HEK293 (cell line): ENCODE results near the gene MAST2.

ENCODE experiments used
- CTCF ChIA-PET: fragments of 350-600 bp; formaldehyde crosslinking; extraction: SDS; loops from one replicate; lab custom pipeline; 2021; ENCODE audit warnings: antibody characterized with exemption; lab: Yijun Ruan, JAX
- POLR2A ChIA-PET: fragments of 300-600 bp; formaldehyde crosslinking; extraction: SDS; loops from one replicate; lab custom pipeline; 2020; ENCODE audit warnings: antibody characterized with exemption, inconsistent platforms; lab: Yijun Ruan, JAX
- H3K27ac ChIP-seq: fragments of 200-500 bp; sonication (Bioruptor generic); 2 replicates; pipeline ENCODE4 v1.5.1; 2014; ENCODE audit warnings: low read depth, low read length, control low read depth, inconsistent platforms; ENCODE audit errors: extremely low read depth
- H3K36me3 ChIP-seq, 2 experiments: fragments of 200-500 bp in 1 of 2; sonication (Bioruptor generic) in 1 of 2; 1 replicate in 1 of 2; 2 replicates in 1 of 2; pipeline ENCODE4 v1.5.1; 2014 to 2017; ENCODE audit warnings: inconsistent platforms in 2 of 2, low read length in 2 of 2; ENCODE audit not compliant: control insufficient read depth in 2 of 2, insufficient read depth in 1 of 2
- H3K4me1 ChIP-seq: fragments of 200-500 bp; sonication (Bioruptor generic); 2 replicates; pipeline ENCODE4 v1.5.1; 2014; ENCODE audit warnings: mild to moderate bottlenecking, low read length, inconsistent platforms; ENCODE audit not compliant: control insufficient read depth, insufficient read depth
- H3K4me3 ChIP-seq: 2 replicates; pipeline ENCODE4 v1.5.1; 2011; ENCODE audit warnings: low read depth, mild to moderate bottlenecking, control low read depth, low read length, moderate library complexity
- H3K9me3 ChIP-seq: fragments of 200-500 bp; sonication (Bioruptor generic); 2 replicates; pipeline ENCODE4 v1.5.1; 2014; ENCODE audit warnings: low read depth, low read length, inconsistent platforms; ENCODE audit not compliant: control insufficient read depth, insufficient read depth
- ATF2 ChIP-seq: fragments of 450-650 bp; formaldehyde crosslinking; IDR thresholded peaks from 2 replicates; pipeline ENCODE4 v1.5.1; 2016; ENCODE audit warnings: missing biosample characterization, missing genetic modification characterization, low read depth
- KLF9 ChIP-seq: fragments of 450-650 bp; formaldehyde crosslinking; IDR thresholded peaks from 2 replicates; pipeline ENCODE4 v1.5.1; 2016; ENCODE audit warnings: missing biosample characterization, missing genetic modification characterization, low read depth
- PRDM10 ChIP-seq: fragments of 450-650 bp; formaldehyde crosslinking; IDR thresholded peaks from 2 replicates; pipeline ENCODE4 v1.5.1; 2016; ENCODE audit warnings: missing biosample characterization, missing genetic modification characterization
- PRDM4 ChIP-seq: fragments of 450-650 bp; formaldehyde crosslinking; IDR thresholded peaks from 2 replicates; pipeline ENCODE4 v1.5.1; 2017; ENCODE audit warnings: missing biosample characterization, missing genetic modification characterization
- SCRT1 ChIP-seq: fragments of 450-650 bp; formaldehyde crosslinking; IDR thresholded peaks from 2 replicates; pipeline ENCODE4 v1.5.1; 2016; ENCODE audit warnings: missing biosample characterization, missing genetic modification characterization, borderline replicate concordance
- SP2 ChIP-seq: fragments of 450-650 bp; formaldehyde crosslinking; IDR thresholded peaks from 2 replicates; pipeline ENCODE4 v1.5.1; 2016; ENCODE audit warnings: missing biosample characterization, missing genetic modification characterization
- ZBTB17 ChIP-seq: fragments of 450-650 bp; formaldehyde crosslinking; IDR thresholded peaks from 2 replicates; pipeline ENCODE4 v1.5.1; 2016; ENCODE audit warnings: missing biosample characterization, missing genetic modification characterization
- ZNF169 ChIP-seq: fragments of 450-650 bp; formaldehyde crosslinking; IDR thresholded peaks from 2 replicates; pipeline ENCODE4 v1.5.1; 2016; ENCODE audit warnings: missing biosample characterization, missing genetic modification characterization
- ZNF248 ChIP-seq: fragments of 450-650 bp; formaldehyde crosslinking; IDR thresholded peaks from 2 replicates; pipeline ENCODE4 v1.5.1; 2017; ENCODE audit warnings: missing biosample characterization, missing genetic modification characterization
- ZNF274 ChIP-seq, 2 experiments: fragments of 200-500 bp in 1 of 2; fragments of 450-650 bp in 1 of 2; sonication (Bioruptor generic) in 1 of 2; formaldehyde crosslinking in 1 of 2; IDR thresholded peaks; 2 replicates each; pipeline versions ENCODE4 v1.5.1 to v1.6.1; 2014 to 2016; ENCODE audit warnings: borderline replicate concordance in 1 of 2, inconsistent platforms in 1 of 2, low read length in 1 of 2, missing biosample characterization in 1 of 2, missing genetic modification characterization in 1 of 2
- ZNF280C ChIP-seq: fragments of 450-650 bp; formaldehyde crosslinking; IDR thresholded peaks from 2 replicates; pipeline ENCODE4 v1.5.1; 2016; ENCODE audit warnings: missing biosample characterization, missing genetic modification characterization
- ZNF394 ChIP-seq: fragments of 450-650 bp; formaldehyde crosslinking; IDR thresholded peaks from 2 replicates; pipeline ENCODE4 v1.5.1; 2016; ENCODE audit warnings: missing biosample characterization, missing genetic modification characterization, mild to moderate bottlenecking, moderate library complexity, borderline replicate concordance
- ZNF433 ChIP-seq: fragments of 450-650 bp; formaldehyde crosslinking; IDR thresholded peaks from 2 replicates; pipeline ENCODE4 v1.5.1; 2016; ENCODE audit warnings: missing biosample characterization, missing genetic modification characterization, low read depth
- ZNF529 ChIP-seq: fragments of 450-650 bp; formaldehyde crosslinking; IDR thresholded peaks from 2 replicates; pipeline ENCODE4 v1.5.1; 2017; ENCODE audit warnings: missing genetic modification characterization, missing biosample characterization; ENCODE audit not compliant: insufficient replicate concordance
- ZNF626 ChIP-seq: fragments of 450-650 bp; sonication (Bioruptor Pico); formaldehyde crosslinking; IDR thresholded peaks from 2 replicates; pipeline ENCODE4 v1.5.1; 2018; ENCODE audit warnings: missing biosample characterization, missing genetic modification characterization, inconsistent platforms

The MAST2 gene

GRCh38 chr1:45972621-45973020 lies 169.2 kb downstream of the MAST2 start:
- no peak overlapping the region for H3K4me3 ChIP-seq
- TF ChIP-seq SCRT1 = no peak
- no peak for TF ChIP-seq ZNF248
- ChIA-PET POLR2A (no interaction called here), CTCF (interaction anchor here (0.5 kb wide), 1 partner anchor 491 kb away, joined by 3 read pairs; no protein-coding TSS in a partner anchor)
- H3K4me1 ChIP-seq = no peaks in the 10 kb centered on the region
- no peak overlapping the region for H3K27ac ChIP-seq
- peaks cover 0 to 16% of the 10 kb centered on the region in 2 experiments; a peak in 1 of 3 replicates for H3K36me3 ChIP-seq
- no peaks in the 10 kb centered on the region for H3K9me3 ChIP-seq

- peaks cover 0 to 16% of the 10 kb centered on the region in 2 experiments; a peak in 1 of 3 replicates for H3K36me3 ChIP-seq
- CTCF ChIA-PET = no interaction called here
- no peak overlapping the region for H3K4me3 ChIP-seq
- no peak overlapping the region for H3K27ac ChIP-seq
- no peaks in the 10 kb centered on the region for H3K4me1 ChIP-seq
- no peak for TF ChIP-seq ZNF433 (tag by site-specific recombination)
- peak; percentile 72 for TF ChIP-seq PRDM4 (tag by site-specific recombination)
- TF ChIP-seq, all 188 proteins: peak for 1
- POLR2A ChIA-PET = no interaction called here
- no peaks in the 10 kb centered on the region for H3K9me3 ChIP-seq
Measured at GRCh38 chr1:45973121-45973520, 169.7 kb downstream of the MAST2 start.

- Histone ChIP-seq H3K9me3 (no peaks in the 10 kb centered on the region), H3K27ac (no peak overlapping the region), H3K4me3 (no peak overlapping the region), H3K4me1 (0 out of 2 replicates have a peak, but pooled peaks cover 5% of the 10 kb centered on the region), H3K36me3 (peaks cover 0 to 16% of the 10 kb centered on the region in 2 experiments; a peak in 1 of 3 replicates)
- POLR2A ChIA-PET = interaction anchor here (0.6 kb wide), 1 partner anchor 127 kb away, joined by 3 read pairs; no protein-coding TSS in a partner anchor
- CTCF ChIA-PET = interaction anchor here (0.7 kb wide), 1 partner anchor 8 kb away, joined by 3 read pairs; no protein-coding TSS in a partner anchor
- TF ChIP-seq ZNF626 (tag by site-specific recombination) (no peak), PRDM10 (tag by site-specific recombination) (peak; percentile 42), ATF2 (tag by site-specific recombination) (peak; percentile 84)
Measured at GRCh38 chr1:45974541-45975269, 171.3 kb downstream of the MAST2 start.

- POLR2A ChIA-PET = no interaction called here
- Histone ChIP-seq H3K9me3 (no peaks in the 10 kb centered on the region), H3K4me1 (0 out of 2 replicates have a peak, but pooled peaks cover 5% of the 10 kb centered on the region), H3K27ac (no peak overlapping the region), H3K36me3 (peaks cover 0 to 9% of the 10 kb centered on the region in 2 experiments; a peak in 1 of 3 replicates), H3K4me3 (no peak overlapping the region)
- CTCF ChIA-PET = no interaction called here
- TF ChIP-seq ZNF529 (tag by site-specific recombination) (no peak), ZNF169 (tag by site-specific recombination) (no peak), ZNF394 (tag by site-specific recombination) (no peak), ZNF280C (tag by site-specific recombination) (no peak), SP2 (tag by site-specific recombination) (no peak), ZNF274 (IDR thresholded peaks at IDR 0.05; ENCODE audit: low read length) (no peak), ZNF274 (tag by site-specific recombination; IDR thresholded peaks at IDR 0.05; ENCODE audit: borderline replicate concordance) (no peak), ZBTB17 (no peak), KLF9 (no peak)
Measured at GRCh38 chr1:45976623-45977022, 173.2 kb downstream of the MAST2 start.
